HG03442 (cell line): Measurements from ENCODE around the gene BRINP3.

Source experiments
- ATAC-seq: cut with Tn5 transposase; IDR thresholded peaks from one replicate; pipeline ENCODE4 v1.9.1; 2021; ENCODE audit warnings: mild to moderate bottlenecking, moderate library complexity; ENCODE audit not compliant: unreplicated experiment

The BRINP3 gene

GRCh38 chr1:190327271-190327670, 150.4 kb downstream of the BRINP3 start:
- ATAC-seq: no peak

GRCh38 chr1:190323530-190323929, 154.1 kb downstream of the BRINP3 start:
- ATAC-seq: no peak

GRCh38 chr1:190322274-190322673, 155.4 kb downstream of the BRINP3 start:
- no peak for ATAC-seq

- ATAC-seq: no peak
Measured at GRCh38 chr1:190320952-190321351, 156.7 kb downstream of the BRINP3 start.

GRCh38 chr1:190312763-190313162, 164.9 kb downstream of the BRINP3 start:
- no peak for ATAC-seq

- ATAC-seq: no peak
Measured at GRCh38 chr1:190303501-190303900, 174.2 kb downstream of the BRINP3 start.

- ATAC-seq: no peak
Measured at GRCh38 chr1:190296453-190296852, 181.2 kb downstream of the BRINP3 start.

- ATAC-seq: no peak
Measured at GRCh38 chr1:190289897-190290296, 187.8 kb downstream of the BRINP3 start.

GRCh38 chr1:190286111-190286510, 191.6 kb downstream of the BRINP3 start:
- ATAC-seq: no peak

GRCh38 chr1:190277107-190277506, 200.6 kb downstream of the BRINP3 start:
- no peak for ATAC-seq

GRCh38 chr1:190274721-190275120, 202.9 kb downstream of the BRINP3 start:
- no peak for ATAC-seq

GRCh38 chr1:190273161-190273560, 204.5 kb downstream of the BRINP3 start:
- no peak for ATAC-seq

GRCh38 chr1:190262538-190262937, 215.1 kb downstream of the BRINP3 start:
- ATAC-seq: no peak

- ATAC-seq: no peak
Measured at GRCh38 chr1:190259424-190259823, 218.2 kb downstream of the BRINP3 start.

- ATAC-seq: no peak
Measured at GRCh38 chr1:190258003-190258402, 219.7 kb downstream of the BRINP3 start.

GRCh38 chr1:190252046-190252445, 225.6 kb downstream of the BRINP3 start:
- ATAC-seq: no peak

GRCh38 chr1:190250368-190250767, 227.3 kb downstream of the BRINP3 start:
- no peak for ATAC-seq

GRCh38 chr1:190244406-190244805, 233.3 kb downstream of the BRINP3 start:
- no peak for ATAC-seq

- no peak for ATAC-seq
Measured at GRCh38 chr1:190243056-190243455, 234.6 kb downstream of the BRINP3 start.

GRCh38 chr1:190226006-190226405, 251.7 kb downstream of the BRINP3 start:
- ATAC-seq: no peak

- no peak for ATAC-seq
Measured at GRCh38 chr1:190212450-190212849, 265.2 kb downstream of the BRINP3 start.

GRCh38 chr1:190207733-190208132, 269.9 kb downstream of the BRINP3 start:
- ATAC-seq: no peak

- no peak for ATAC-seq
Measured at GRCh38 chr1:190205713-190206112, 272.0 kb downstream of the BRINP3 start.

- ATAC-seq: no peak
Measured at GRCh38 chr1:190196020-190196419, 281.6 kb downstream of the BRINP3 start.
